HEK293 (cell line): Measurements from ENCODE around the gene CCDC3.

Experiments used
- CTCF ChIA-PET: fragments of 350-600 bp; formaldehyde crosslinking; extraction: SDS; loops from one replicate; lab custom pipeline; 2021; ENCODE audit warnings: antibody characterized with exemption; lab: Yijun Ruan, JAX
- POLR2A ChIA-PET: fragments of 300-600 bp; formaldehyde crosslinking; extraction: SDS; loops from one replicate; lab custom pipeline; 2020; ENCODE audit warnings: antibody characterized with exemption, inconsistent platforms; lab: Yijun Ruan, JAX
- H3K27ac ChIP-seq: fragments of 200-500 bp; sonication (Bioruptor generic); 2 replicates; pipeline ENCODE4 v1.5.1; 2014; ENCODE audit warnings: low read depth, low read length, control low read depth, inconsistent platforms; ENCODE audit errors: extremely low read depth
- H3K36me3 ChIP-seq, 2 experiments: fragments of 200-500 bp in 1 of 2; sonication (Bioruptor generic) in 1 of 2; 1 replicate in 1 of 2; 2 replicates in 1 of 2; pipeline ENCODE4 v1.5.1; 2014 to 2017; ENCODE audit warnings: inconsistent platforms in 2 of 2, low read length in 2 of 2; ENCODE audit not compliant: control insufficient read depth in 2 of 2, insufficient read depth in 1 of 2
- H3K4me1 ChIP-seq: fragments of 200-500 bp; sonication (Bioruptor generic); 2 replicates; pipeline ENCODE4 v1.5.1; 2014; ENCODE audit warnings: mild to moderate bottlenecking, low read length, inconsistent platforms; ENCODE audit not compliant: control insufficient read depth, insufficient read depth
- H3K4me3 ChIP-seq: 2 replicates; pipeline ENCODE4 v1.5.1; 2011; ENCODE audit warnings: low read depth, mild to moderate bottlenecking, control low read depth, low read length, moderate library complexity
- H3K9me3 ChIP-seq: fragments of 200-500 bp; sonication (Bioruptor generic); 2 replicates; pipeline ENCODE4 v1.5.1; 2014; ENCODE audit warnings: low read depth, low read length, inconsistent platforms; ENCODE audit not compliant: control insufficient read depth, insufficient read depth
- BCL11A ChIP-seq: fragments of 450-650 bp; formaldehyde crosslinking; IDR thresholded peaks from 2 replicates; pipeline ENCODE4 v1.5.1; 2016; ENCODE audit warnings: low read depth, missing biosample characterization, missing genetic modification characterization
- FEZF1 ChIP-seq: fragments of 450-650 bp; formaldehyde crosslinking; IDR thresholded peaks from 2 replicates; pipeline ENCODE4 v1.5.1; 2016; ENCODE audit warnings: missing biosample characterization, missing genetic modification characterization
- HOXA7 ChIP-seq: sonication (generic); formaldehyde crosslinking; IDR thresholded peaks from 2 replicates; pipeline ENCODE4 v1.8.1; 2022; ENCODE audit warnings: missing genetic modification reagents, borderline replicate concordance
- KLF9 ChIP-seq: fragments of 450-650 bp; formaldehyde crosslinking; IDR thresholded peaks from 2 replicates; pipeline ENCODE4 v1.5.1; 2016; ENCODE audit warnings: missing biosample characterization, missing genetic modification characterization, low read depth
- SETDB1 ChIP-seq: IDR thresholded peaks from one replicate; pipeline ENCODE4 v1.6.1; 2017; ENCODE audit warnings: mild to moderate bottlenecking, low read length, moderate library complexity, mixed read lengths; ENCODE audit not compliant: insufficient read length
- TRIM28 ChIP-seq: IDR thresholded peaks from 2 replicates; pipeline ENCODE4 v1.6.1; 2011; ENCODE audit warnings: low read length, control low read depth, borderline replicate concordance
- YY2 ChIP-seq: fragments of 450-650 bp; formaldehyde crosslinking; IDR thresholded peaks from 2 replicates; pipeline ENCODE4 v1.5.1; 2016; ENCODE audit warnings: missing biosample characterization, missing genetic modification characterization
- ZBTB11 ChIP-seq: fragments of 450-650 bp; formaldehyde crosslinking; conservative IDR thresholded peaks from 2 replicates; pipeline ENCODE4 v1.5.1; 2016; ENCODE audit warnings: low read depth, missing biosample characterization, missing genetic modification characterization
- ZBTB21 ChIP-seq: fragments of 450-650 bp; formaldehyde crosslinking; IDR thresholded peaks from 2 replicates; pipeline ENCODE4 v1.5.1; 2017; ENCODE audit warnings: missing biosample characterization, missing genetic modification characterization
- ZBTB49 ChIP-seq: fragments of 450-650 bp; formaldehyde crosslinking; IDR thresholded peaks from 2 replicates; pipeline ENCODE4 v1.5.1; 2016; ENCODE audit warnings: missing biosample characterization, missing genetic modification characterization, low read depth
- ZEB2 ChIP-seq: fragments of 450-650 bp; formaldehyde crosslinking; IDR thresholded peaks from 2 replicates; pipeline ENCODE4 v1.5.1; 2016; ENCODE audit warnings: missing biosample characterization, missing genetic modification characterization
- ZFP37 ChIP-seq: fragments of 450-650 bp; formaldehyde crosslinking; IDR thresholded peaks from 2 replicates; pipeline ENCODE4 v1.5.1; 2016; ENCODE audit warnings: missing biosample characterization, missing genetic modification characterization
- ZNF112 ChIP-seq: fragments of 450-650 bp; formaldehyde crosslinking; IDR thresholded peaks from 2 replicates; pipeline ENCODE4 v1.5.0; 2017; ENCODE audit warnings: missing biosample characterization, missing genetic modification characterization
- ZNF138 ChIP-seq: fragments of 450-650 bp; formaldehyde crosslinking; IDR thresholded peaks from 2 replicates; pipeline ENCODE4 v1.5.1; 2016; ENCODE audit warnings: missing biosample characterization, missing genetic modification characterization, borderline replicate concordance
- ZNF146 ChIP-seq: fragments of 450-650 bp; formaldehyde crosslinking; IDR thresholded peaks from 2 replicates; pipeline ENCODE4 v1.5.1; 2016; ENCODE audit warnings: missing biosample characterization, missing genetic modification characterization
- ZNF169 ChIP-seq: fragments of 450-650 bp; formaldehyde crosslinking; IDR thresholded peaks from 2 replicates; pipeline ENCODE4 v1.5.1; 2016; ENCODE audit warnings: missing biosample characterization, missing genetic modification characterization
- ZNF221 ChIP-seq: fragments of 450-650 bp; formaldehyde crosslinking; IDR thresholded peaks from 2 replicates; pipeline ENCODE4 v1.5.1; 2017; ENCODE audit warnings: missing biosample characterization, missing genetic modification characterization, borderline replicate concordance
- ZNF544 ChIP-seq: fragments of 450-650 bp; formaldehyde crosslinking; IDR thresholded peaks from 2 replicates; pipeline ENCODE4 v1.5.0; 2017; ENCODE audit warnings: missing biosample characterization, missing genetic modification characterization
- ZNF555 ChIP-seq: fragments of 450-650 bp; formaldehyde crosslinking; conservative IDR thresholded peaks from 2 replicates; pipeline ENCODE4 v1.5.1; 2017; ENCODE audit warnings: missing biosample characterization, mild to moderate bottlenecking, missing genetic modification characterization, inconsistent platforms
- ZNF624 ChIP-seq: fragments of 450-650 bp; formaldehyde crosslinking; IDR thresholded peaks from 2 replicates; pipeline ENCODE4 v1.5.1; 2017; ENCODE audit warnings: missing biosample characterization, missing genetic modification characterization
- ZNF658 ChIP-seq: fragments of 450-650 bp; formaldehyde crosslinking; IDR thresholded peaks from 2 replicates; pipeline ENCODE4; 2016; ENCODE audit warnings: missing biosample characterization, missing genetic modification characterization
- ZNF670 ChIP-seq: fragments of 450-650 bp; formaldehyde crosslinking; IDR thresholded peaks from 2 replicates; pipeline ENCODE4 v1.5.1; 2016; ENCODE audit warnings: missing biosample characterization, missing genetic modification characterization, low read depth
- ZSCAN18 ChIP-seq: fragments of 450-650 bp; formaldehyde crosslinking; IDR thresholded peaks from 2 replicates; pipeline ENCODE4 v1.5.1; 2016; ENCODE audit warnings: missing biosample characterization, missing genetic modification characterization
- ZSCAN30 ChIP-seq: fragments of 450-650 bp; IDR thresholded peaks from 2 replicates; pipeline ENCODE4 v1.5.1; 2018; ENCODE audit warnings: missing biosample characterization, mild to moderate bottlenecking, missing genetic modification characterization, moderate library complexity

Gene CCDC3

GRCh38 chr10:12899546-12899945 lies 102.0 kb downstream of the CCDC3 start:
- Histone ChIP-seq H3K4me1 (no peaks in the 10 kb centered on the region), H3K27ac (no peak overlapping the region), H3K36me3 (no peaks in the 10 kb centered on the region), H3K9me3 (no peaks in the 10 kb centered on the region), H3K4me3 (no peak overlapping the region)
- POLR2A ChIA-PET = no interaction called here
- CTCF ChIA-PET = interaction anchor here (0.9 to 1.0 kb wide), 2 partner anchors 157 to 182 kb away, joined by 3 read pairs; no protein-coding TSS in a partner anchor
- TF ChIP-seq ZNF169 (tag by site-specific recombination) (no peak), ZNF221 (no peak), ZNF658 (tag by site-specific recombination) (no peak), ZFP37 (tag by site-specific recombination) (no peak), ZNF624 (no peak), ZNF544 (tag by site-specific recombination) (no peak), ZNF555 (tag by site-specific recombination) (no peak), ZBTB11 (tag by site-specific recombination) (no peak), TRIM28 (no peak), YY2 (tag by site-specific recombination) (no peak), SETDB1 (no peak), ZNF670 (no peak)

GRCh38 chr10:12898271-12898670 lies 103.2 kb downstream of the CCDC3 start:
- Histone ChIP-seq H3K27ac (no peak overlapping the region), H3K9me3 (no peaks in the 10 kb centered on the region), H3K36me3 (no peaks in the 10 kb centered on the region), H3K4me3 (no peak overlapping the region), H3K4me1 (no peaks in the 10 kb centered on the region)
- CTCF ChIA-PET = no interaction called here
- no peak for TF ChIP-seq HOXA7 (CRISPR knock-in tag)
- TF ChIP-seq ZSCAN30 (tag by site-specific recombination) = no peak
- TF ChIP-seq ZSCAN18 (tag by site-specific recombination) = no peak
- no peak for TF ChIP-seq ZNF112 (tag by site-specific recombination)
- TF ChIP-seq ZEB2 (tag by site-specific recombination) = no peak
- no peak for TF ChIP-seq ZBTB49 (tag by site-specific recombination)
- TF ChIP-seq FEZF1 (tag by site-specific recombination) = no peak
- TF ChIP-seq BCL11A = no peak
- TF ChIP-seq KLF9 = no peak
- TF ChIP-seq ZBTB21 = no peak
- TF ChIP-seq ZNF146 (tag by site-specific recombination) = no peak
- no peak for TF ChIP-seq ZNF138
- POLR2A ChIA-PET = no interaction called here
